ENCODE results near the gene SIMC1.
"Not testable (repeated sequence)": the region's sequence is repeated elsewhere in the genome, so short reads cannot be mapped to it uniquely, and the experiment has no call there.

The SIMC1 gene

GRCh38 chr5:176266448-176266847 is 28.2 kb downstream of the SIMC1 start:
- H3K27me3 ChIP-seq, result not testable (repeated sequence)

GRCh38 chr5:176289018-176289417 is 50.8 kb downstream of the SIMC1 start:
- not testable (repeated sequence) for H3K36me3 ChIP-seq; H3K9me3 ChIP-seq; DNase-seq; H3K27me3 ChIP-seq; H3K4me1 ChIP-seq; H3K4me3 ChIP-seq (ENCODE audit: low read depth, low read length)

More at GRCh38 chr5:176266448-176266847, 28.2 kb downstream of the SIMC1 start:
- not testable (repeated sequence) for DNase-seq; H3K4me1 ChIP-seq; H3K4me3 ChIP-seq (ENCODE audit: low read depth, low read length); H3K36me3 ChIP-seq; H3K9me3 ChIP-seq

- H3K4me3 ChIP-seq (ENCODE audit: low read depth, low read length); DNase-seq; H3K4me1 ChIP-seq; H3K36me3 ChIP-seq; H3K27me3 ChIP-seq; H3K9me3 ChIP-seq: not testable (repeated sequence)
These were observed 52.0 kb downstream of the SIMC1 start for GRCh38 chr5:176290057-176290840.

- H3K27me3 ChIP-seq; H3K4me1 ChIP-seq; H3K36me3 ChIP-seq; DNase-seq; H3K4me3 ChIP-seq (ENCODE audit: low read depth, low read length); H3K9me3 ChIP-seq: not testable (repeated sequence)
These were observed 67.1 kb downstream of the SIMC1 start for GRCh38 chr5:176305356-176305755.

- DNase-seq, result no peak
- no peak for TF ChIP-seq CTCF (IDR thresholded peaks at IDR 0.05; ENCODE audit: low read depth, low read length)
- H3K4me3 ChIP-seq (ENCODE audit: low read depth, low read length), result no peak overlapping the region
- H3K9me3 ChIP-seq, result no peaks in the 10 kb centered on the region
- H3K27me3 ChIP-seq, result no peaks in the 10 kb centered on the region
- peaks cover 13% of the 10 kb centered on the region; the same call in 1 of the 2 replicates for H3K36me3 ChIP-seq
- H3K4me1 ChIP-seq, result no peaks in the 10 kb centered on the region
These were observed 79.5 kb downstream of the SIMC1 start for GRCh38 chr5:176317534-176318374.

- peak; percentile 23 for TF ChIP-seq CTCF (IDR thresholded peaks at IDR 0.05; ENCODE audit: low read depth, low read length)
- Histone ChIP-seq H3K4me1 (no peaks in the 10 kb centered on the region), H3K27me3 (no peaks in the 10 kb centered on the region), H3K9me3 (no peaks in the 10 kb centered on the region; the same call in 1 of the 2 replicates), H3K4me3 (ENCODE audit: low read depth, low read length) (no peak overlapping the region), H3K36me3 (peaks cover 9% of the 10 kb centered on the region; the same call in 1 of the 2 replicates)
- no peak for DNase-seq
These were observed 81.8 kb downstream of the SIMC1 start for GRCh38 chr5:176319827-176320554.

GRCh38 chr5:176320577-176320976 is 82.4 kb downstream of the SIMC1 start:
- TF ChIP-seq CTCF (IDR thresholded peaks at IDR 0.05; ENCODE audit: low read depth, low read length), result no peak
- H3K27me3 ChIP-seq, result no peaks in the 10 kb centered on the region
- no peak overlapping the region for H3K4me3 ChIP-seq (ENCODE audit: low read depth, low read length)
- peaks cover 9% of the 10 kb centered on the region; the same call in 1 of the 2 replicates for H3K36me3 ChIP-seq
- H3K9me3 ChIP-seq, result no peaks in the 10 kb centered on the region; the same call in 1 of the 2 replicates
- DNase-seq, result no peak
- no peaks in the 10 kb centered on the region for H3K4me1 ChIP-seq
